GM23248 (cell line): ENCODE measurements around the gene MAGEA9B.

Experiments used
- EZH2 ChIP-seq: fragments of 200-600 bp; sonication (generic); IDR thresholded peaks from 2 replicates; pipeline ENCODE4 v1.6.1; 2018; ENCODE audit warnings: antibody characterized with exemption, mild to moderate bottlenecking; ENCODE audit not compliant: insufficient read depth, poor library complexity, severe bottlenecking
- EZH2phosphoT487 ChIP-seq: fragments of 200-600 bp; sonication (generic); IDR thresholded peaks from 2 replicates; pipeline ENCODE4 v1.6.1; 2018; ENCODE audit warnings: antibody characterized with exemption, moderate library complexity, mild to moderate bottlenecking, low read depth; ENCODE audit not compliant: insufficient read depth

- TF ChIP-seq EZH2 (no peak), EZH2phosphoT487 (no peak)
These were observed 24.4 kb upstream of the MAGEA9B start for GRCh38 chrX:149611623-149612175.
